22Rv1 (cell line): ENCODE measurements around the gene PADI1.

Experiments used
- ZFX ChIP-seq: fragments of 450-650 bp; IDR thresholded peaks from 2 replicates; pipeline ENCODE4 v1.6.1; 2017; ENCODE audit warnings: antibody characterized with exemption, borderline replicate concordance
- TF ChIP-seq, protein P1 (sequence below): fragments of 450-650 bp; IDR thresholded peaks from 2 replicates; pipeline ENCODE4 v1.5.1; 2017; ENCODE audit warnings: mild to moderate bottlenecking

DNA sequence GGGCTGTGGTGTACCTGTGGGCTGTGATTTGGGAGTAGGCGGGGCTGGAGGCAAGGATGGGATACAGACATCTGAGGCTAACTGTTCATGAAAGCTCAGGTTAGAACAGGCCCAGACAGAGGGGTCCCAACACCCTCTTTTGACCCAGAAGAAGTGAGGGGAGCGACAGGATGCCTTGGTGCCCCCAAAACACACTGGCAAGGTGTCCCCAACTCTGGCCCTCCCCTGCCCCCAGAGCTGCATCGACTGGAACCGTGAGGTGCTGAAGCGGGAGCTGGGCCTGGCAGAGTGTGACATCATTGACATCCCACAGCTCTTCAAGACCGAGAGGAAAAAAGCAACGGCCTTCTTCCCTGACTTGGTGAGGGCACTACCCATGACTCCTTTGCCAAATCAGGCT, 75.5 kb downstream of the PADI1 start:
- TF ChIP-seq, protein P1, sequence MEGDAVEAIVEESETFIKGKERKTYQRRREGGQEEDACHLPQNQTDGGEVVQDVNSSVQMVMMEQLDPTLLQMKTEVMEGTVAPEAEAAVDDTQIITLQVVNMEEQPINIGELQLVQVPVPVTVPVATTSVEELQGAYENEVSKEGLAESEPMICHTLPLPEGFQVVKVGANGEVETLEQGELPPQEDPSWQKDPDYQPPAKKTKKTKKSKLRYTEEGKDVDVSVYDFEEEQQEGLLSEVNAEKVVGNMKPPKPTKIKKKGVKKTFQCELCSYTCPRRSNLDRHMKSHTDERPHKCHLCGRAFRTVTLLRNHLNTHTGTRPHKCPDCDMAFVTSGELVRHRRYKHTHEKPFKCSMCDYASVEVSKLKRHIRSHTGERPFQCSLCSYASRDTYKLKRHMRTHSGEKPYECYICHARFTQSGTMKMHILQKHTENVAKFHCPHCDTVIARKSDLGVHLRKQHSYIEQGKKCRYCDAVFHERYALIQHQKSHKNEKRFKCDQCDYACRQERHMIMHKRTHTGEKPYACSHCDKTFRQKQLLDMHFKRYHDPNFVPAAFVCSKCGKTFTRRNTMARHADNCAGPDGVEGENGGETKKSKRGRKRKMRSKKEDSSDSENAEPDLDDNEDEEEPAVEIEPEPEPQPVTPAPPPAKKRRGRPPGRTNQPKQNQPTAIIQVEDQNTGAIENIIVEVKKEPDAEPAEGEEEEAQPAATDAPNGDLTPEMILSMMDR: no peak
- no peak for TF ChIP-seq ZFX
